Stimulated activated naive CD8-positive, alpha-beta T cell treated with anti-CD3 and anti-CD28 coated beads, Interleukin-15, Interleukin-2, amounts not matched to agents 100 ng/mL and 50 ng/mL, for 24 hours (primary cell): ENCODE results near the gene FRAT2.

Source experiments
- H3K27ac Mint-ChIP-seq: one replicate; pipeline ENCODE4 v1.8.0; 2021; ENCODE audit warnings: mild to moderate bottlenecking, mixed read lengths
- H3K27me3 Mint-ChIP-seq: one replicate; pipeline ENCODE4 v1.8.0; 2021; ENCODE audit warnings: mixed read lengths
- H3K36me3 Mint-ChIP-seq: one replicate; pipeline ENCODE4 v1.8.0; 2021; ENCODE audit warnings: low read depth, mixed read lengths
- H3K4me1 Mint-ChIP-seq: one replicate; pipeline ENCODE4 v1.8.0; 2021; ENCODE audit warnings: low read depth, mixed read lengths
- H3K4me3 Mint-ChIP-seq: one replicate; pipeline ENCODE4 v1.8.0; 2021; ENCODE audit warnings: mild to moderate bottlenecking, mixed read lengths
- H3K9me3 Mint-ChIP-seq: one replicate; pipeline ENCODE4 v1.8.0; 2021; ENCODE audit warnings: mixed read lengths

The FRAT2 gene

DNA sequence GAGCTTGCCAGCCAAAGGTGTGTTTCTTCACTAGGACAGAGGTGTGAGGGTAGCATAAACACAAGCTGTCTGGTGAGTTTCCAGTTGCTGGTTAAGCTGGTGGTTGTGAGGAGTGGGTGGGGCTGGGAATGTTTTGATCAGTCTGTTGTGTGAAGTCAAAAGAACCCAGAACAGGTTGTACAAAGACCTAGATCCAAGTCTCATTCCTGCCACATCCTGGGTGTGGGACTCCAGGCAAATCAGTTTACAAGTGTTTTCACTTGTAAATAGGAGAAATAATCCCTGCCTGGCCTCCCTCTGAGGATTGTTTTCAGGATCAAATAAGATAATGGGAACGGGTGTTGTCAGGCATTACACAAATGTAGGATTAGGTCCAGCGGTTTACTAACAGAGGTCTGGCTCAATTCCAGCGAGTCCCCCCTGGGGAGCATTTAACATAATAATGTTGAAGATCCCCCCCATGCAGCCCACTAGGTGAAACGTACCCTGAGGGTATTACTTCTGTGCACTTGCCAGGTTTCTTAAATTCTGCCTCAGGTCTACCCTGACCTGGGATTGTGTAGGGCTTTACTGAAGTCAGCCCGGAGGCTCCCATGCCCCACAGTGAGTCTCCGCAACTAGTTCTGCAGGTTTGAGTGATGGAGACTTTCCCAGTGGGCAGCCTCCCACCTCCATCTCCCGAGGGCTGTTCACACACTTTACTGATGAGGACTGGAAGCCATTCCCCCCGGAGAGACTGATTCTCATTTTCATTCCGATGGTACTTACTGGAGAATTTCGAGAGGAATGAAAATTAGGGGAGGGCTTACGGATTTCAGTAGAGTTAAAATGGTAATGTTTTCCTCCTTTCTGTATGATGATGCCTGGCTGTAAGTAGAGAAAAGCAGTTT lies 2.7 kb upstream of the FRAT2 start:
- Mint-ChIP-seq H3K4me1 (peaks cover 29% of the 10 kb centered on the region), H3K27me3 (no peaks in the 10 kb centered on the region), H3K36me3 (no peaks in the 10 kb centered on the region), H3K27ac (no peak overlapping the region), H3K4me3 (no peak overlapping the region), H3K9me3 (no peaks in the 10 kb centered on the region)

DNA sequence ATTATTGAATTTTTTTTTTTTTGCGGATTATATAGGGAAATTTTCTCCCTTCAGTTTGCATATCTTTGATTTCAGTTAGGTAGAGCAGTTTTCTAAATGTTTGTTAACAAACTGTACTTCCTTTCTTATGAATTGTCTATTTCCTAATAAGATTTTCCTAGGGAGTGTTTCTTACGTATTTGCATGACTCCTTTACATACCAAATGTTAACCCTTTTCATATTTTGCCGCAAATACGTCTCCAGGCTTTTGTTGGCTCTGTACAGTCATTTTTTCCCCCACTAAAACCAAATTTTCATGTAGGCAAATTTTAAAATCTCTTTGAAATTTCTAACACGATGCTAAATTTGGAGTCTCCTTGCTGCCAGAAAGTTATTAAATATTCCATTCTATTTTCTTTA lies 1.9 kb upstream of the FRAT2 start:
- peak overlapping the region; percentile 67 for H3K27ac Mint-ChIP-seq
- peaks cover 36% of the 10 kb centered on the region for H3K4me1 Mint-ChIP-seq
- H3K4me3 Mint-ChIP-seq, result peak overlapping the region; percentile 69
- H3K36me3 Mint-ChIP-seq, result no peaks in the 10 kb centered on the region
- H3K9me3 Mint-ChIP-seq, result no peaks in the 10 kb centered on the region
- no peaks in the 10 kb centered on the region for H3K27me3 Mint-ChIP-seq

DNA sequence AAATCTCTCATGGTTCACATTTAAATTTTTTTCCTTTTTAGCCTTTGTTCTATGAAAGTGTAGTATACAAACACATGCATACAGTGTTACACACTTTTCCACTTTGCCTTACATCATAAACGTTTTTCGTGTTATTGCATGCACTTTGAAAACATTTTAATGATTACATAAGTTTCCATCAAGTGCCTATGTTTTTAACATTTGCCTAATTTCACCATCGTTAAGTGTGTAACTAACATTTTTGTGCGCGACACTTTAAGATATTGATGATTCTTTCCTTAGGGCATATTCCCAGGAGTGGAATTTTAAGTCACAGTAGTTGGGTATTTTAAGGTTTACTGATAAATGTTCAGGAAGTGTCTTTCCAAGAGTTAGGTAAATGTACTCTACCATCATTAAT lies 1.5 kb upstream of the FRAT2 start:
- Mint-ChIP-seq H3K4me1 (peaks cover 40% of the 10 kb centered on the region), H3K9me3 (no peaks in the 10 kb centered on the region), H3K27ac (peak overlapping the region; percentile 67), H3K27me3 (no peaks in the 10 kb centered on the region), H3K36me3 (peaks cover 4% of the 10 kb centered on the region), H3K4me3 (peak overlapping the region; percentile 69)

DNA sequence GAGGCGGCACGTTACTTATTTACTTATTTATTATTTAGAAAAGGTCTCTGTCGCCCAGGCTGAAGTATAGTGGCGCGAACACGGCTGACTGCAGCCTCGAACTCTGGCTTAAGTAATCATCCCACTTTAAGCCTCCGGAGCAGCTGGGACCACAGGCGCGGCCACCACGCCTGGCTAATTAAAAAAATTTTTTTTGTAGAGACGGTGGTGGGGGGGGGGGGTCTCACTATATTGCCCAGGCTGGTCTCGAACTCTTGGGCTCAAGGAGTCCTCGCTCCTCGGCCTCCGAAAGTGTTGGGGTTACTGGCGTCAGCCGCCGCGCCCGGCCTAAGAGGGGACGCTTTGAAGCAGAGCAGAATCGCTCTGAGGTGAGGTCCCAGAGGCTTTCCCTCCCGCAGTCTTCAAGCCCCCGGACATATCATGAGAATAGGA lies 675 bp upstream of the FRAT2 start:
- no peaks in the 10 kb centered on the region for H3K27me3 Mint-ChIP-seq
- H3K27ac Mint-ChIP-seq, result no peak overlapping the region
- no peaks in the 10 kb centered on the region for H3K9me3 Mint-ChIP-seq
- H3K4me3 Mint-ChIP-seq, result no peak overlapping the region
- peaks cover 5% of the 10 kb centered on the region for H3K36me3 Mint-ChIP-seq
- peaks cover 43% of the 10 kb centered on the region for H3K4me1 Mint-ChIP-seq

GRCh38 chr10:97333601-97334369 lies 744 bp downstream of the FRAT2 start:
- H3K4me1 Mint-ChIP-seq, result peaks cover 55% of the 10 kb centered on the region

GRCh38 chr10:97333351-97333600 lies 1.3 kb downstream of the FRAT2 start:
- Mint-ChIP-seq H3K9me3 (no peaks in the 10 kb centered on the region), H3K27me3 (no peaks in the 10 kb centered on the region), H3K4me1 (peaks cover 61% of the 10 kb centered on the region), H3K36me3 (peaks cover 9% of the 10 kb centered on the region), H3K4me3 (peak overlapping the region; percentile 89), H3K27ac (peak overlapping the region; percentile 85)

More at GRCh38 chr10:97333601-97334369, 744 bp downstream of the FRAT2 start:
- Mint-ChIP-seq H3K36me3 (peaks cover 9% of the 10 kb centered on the region), H3K27ac (peak overlapping the region; percentile 85), H3K27me3 (no peaks in the 10 kb centered on the region), H3K9me3 (no peaks in the 10 kb centered on the region), H3K4me3 (peak overlapping the region; percentile 89)

GRCh38 chr10:97332591-97333350 lies 1.8 kb downstream of the FRAT2 start:
- Mint-ChIP-seq H3K36me3 (peaks cover 9% of the 10 kb centered on the region), H3K4me3 (peak overlapping the region; percentile 89), H3K9me3 (no peaks in the 10 kb centered on the region), H3K27me3 (no peaks in the 10 kb centered on the region), H3K27ac (peak overlapping the region; percentile 85), H3K4me1 (peaks cover 66% of the 10 kb centered on the region)

DNA sequence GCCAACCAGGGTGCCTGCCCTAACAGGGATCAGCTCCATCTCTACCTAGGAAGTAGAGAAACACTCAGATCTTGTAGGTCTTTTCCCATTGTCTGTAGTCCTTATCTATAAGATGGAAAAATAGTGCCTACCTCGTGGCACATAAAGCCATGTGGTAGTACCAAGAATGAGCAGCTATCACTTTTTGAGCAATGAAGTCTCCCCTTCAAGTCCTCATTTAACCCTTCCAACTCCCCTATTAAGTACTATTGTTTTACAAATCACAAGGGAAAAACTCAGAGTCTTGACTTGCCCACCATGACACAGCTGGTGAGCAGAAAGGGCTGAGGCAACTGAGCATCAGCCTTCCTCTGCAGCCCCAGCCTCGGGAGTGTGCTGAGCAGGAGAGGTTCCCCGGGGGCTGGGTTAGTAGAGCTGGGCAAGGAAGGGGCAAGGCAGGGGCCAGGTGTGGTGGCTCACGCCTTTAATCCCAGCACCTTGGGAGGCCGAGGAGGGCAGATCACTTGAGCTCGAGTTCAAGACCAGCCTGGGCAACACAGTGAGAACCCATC lies 3.3 kb downstream of the FRAT2 start:
- Mint-ChIP-seq H3K4me1 (peaks cover 73% of the 10 kb centered on the region), H3K9me3 (no peaks in the 10 kb centered on the region), H3K36me3 (peaks cover 9% of the 10 kb centered on the region), H3K4me3 (peak overlapping the region; percentile 89), H3K27ac (no peak overlapping the region), H3K27me3 (no peaks in the 10 kb centered on the region)

DNA sequence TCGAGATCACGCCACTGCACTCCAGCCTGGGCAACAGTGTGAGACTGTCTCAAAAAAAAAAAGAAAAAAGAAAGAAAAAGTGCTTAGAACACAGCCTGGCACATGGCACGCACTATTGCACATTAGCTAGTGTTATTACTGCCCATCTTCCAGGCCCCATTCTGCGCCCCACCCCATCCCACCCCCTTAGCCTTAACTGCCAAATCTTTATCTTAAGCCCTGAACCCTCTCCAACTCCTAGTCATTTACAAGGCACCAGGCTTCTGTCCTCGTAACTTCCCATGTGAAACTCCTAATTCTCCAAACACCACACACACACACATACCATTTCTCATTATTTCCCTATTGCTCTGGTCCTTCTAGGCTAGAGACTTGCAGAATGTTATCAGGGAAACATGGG lies 4.8 kb downstream of the FRAT2 start:
- H3K4me3 Mint-ChIP-seq, result no peak overlapping the region
- H3K27me3 Mint-ChIP-seq, result no peaks in the 10 kb centered on the region
- H3K27ac Mint-ChIP-seq, result peak overlapping the region; percentile 12
- peaks cover 9% of the 10 kb centered on the region for H3K36me3 Mint-ChIP-seq
- no peaks in the 10 kb centered on the region for H3K9me3 Mint-ChIP-seq
- peaks cover 65% of the 10 kb centered on the region for H3K4me1 Mint-ChIP-seq

- Mint-ChIP-seq H3K4me3 (no peak overlapping the region), H3K27ac (peak overlapping the region; percentile 9), H3K27me3 (no peaks in the 10 kb centered on the region), H3K9me3 (no peaks in the 10 kb centered on the region), H3K4me1 (peaks cover 65% of the 10 kb centered on the region), H3K36me3 (peaks cover 9% of the 10 kb centered on the region)
These were observed 5.7 kb downstream of the FRAT2 start for GRCh38 chr10:97328646-97329453.

DNA sequence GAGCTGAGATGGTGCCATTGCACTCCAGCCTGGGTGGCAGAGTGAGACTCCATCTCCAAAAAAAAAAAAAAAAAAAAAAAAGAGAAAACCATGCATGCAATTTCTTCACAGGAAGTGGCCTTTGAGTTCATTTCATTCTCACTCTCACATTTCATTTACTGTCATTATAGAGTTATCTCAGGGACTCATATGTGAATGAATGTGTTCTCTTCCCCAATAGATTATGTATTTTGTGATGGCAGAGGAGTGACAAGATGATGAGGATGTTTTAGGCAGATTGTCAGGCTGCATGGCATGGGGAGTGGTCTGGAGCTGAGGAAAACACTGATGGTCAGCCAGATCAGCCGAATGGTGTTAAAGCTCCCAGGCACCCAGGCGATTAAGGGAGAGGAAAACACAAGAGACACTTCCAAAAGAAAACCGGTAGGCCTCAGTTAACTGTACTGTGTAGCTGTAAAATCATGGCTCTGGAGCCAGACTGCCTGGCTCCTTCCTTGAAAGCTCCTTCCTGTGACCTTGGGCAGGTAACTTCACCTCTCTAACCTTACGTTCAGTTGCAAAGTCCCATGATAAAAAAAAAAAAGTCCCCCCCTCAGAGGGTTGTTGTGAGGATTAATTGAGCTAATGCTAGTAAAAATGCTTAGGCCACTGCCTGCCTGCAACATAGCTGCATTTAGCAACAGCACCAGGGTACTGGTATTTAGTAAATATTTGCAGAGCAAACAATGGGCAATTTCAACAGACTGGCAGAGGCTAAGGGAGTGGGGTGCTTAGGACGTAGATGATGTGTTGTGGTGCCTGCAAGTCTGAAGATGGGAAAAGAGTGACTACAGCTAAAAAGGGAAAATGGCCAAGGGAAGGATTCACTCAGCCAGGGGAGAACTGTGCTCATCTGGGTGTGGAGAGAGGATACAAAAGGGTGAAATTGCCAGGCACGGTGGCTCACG lies 6.9 kb downstream of the FRAT2 start:
- H3K27ac Mint-ChIP-seq, result peak overlapping the region; percentile 51
- no peaks in the 10 kb centered on the region for H3K9me3 Mint-ChIP-seq
- no peaks in the 10 kb centered on the region for H3K27me3 Mint-ChIP-seq
- H3K4me3 Mint-ChIP-seq, result no peak overlapping the region
- peaks cover 9% of the 10 kb centered on the region for H3K36me3 Mint-ChIP-seq
- H3K4me1 Mint-ChIP-seq, result peaks cover 57% of the 10 kb centered on the region

DNA sequence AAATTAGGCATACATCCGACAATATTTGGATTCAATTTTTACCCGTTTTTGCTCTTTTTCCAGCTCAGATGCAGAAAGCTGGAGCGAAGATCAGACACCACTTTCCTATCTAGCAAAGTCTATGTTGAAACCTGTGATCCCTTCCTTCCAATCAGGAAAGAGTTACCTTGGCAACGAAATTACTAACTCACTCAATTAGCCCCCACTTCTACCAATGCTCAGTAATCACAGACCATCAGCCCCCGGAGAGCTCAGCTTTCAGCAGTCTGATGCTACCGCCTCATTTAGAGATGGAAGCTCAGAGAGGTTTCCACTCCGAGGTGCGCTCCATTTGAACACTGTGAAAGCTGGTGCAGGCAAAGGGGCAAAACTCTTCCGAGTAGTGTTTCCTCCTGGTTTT lies 8.8 kb downstream of the FRAT2 start:
- no peaks in the 10 kb centered on the region for H3K27me3 Mint-ChIP-seq
- no peak overlapping the region for H3K4me3 Mint-ChIP-seq
- no peaks in the 10 kb centered on the region for H3K9me3 Mint-ChIP-seq
- H3K36me3 Mint-ChIP-seq, result peaks cover 6% of the 10 kb centered on the region
- H3K4me1 Mint-ChIP-seq, result peaks cover 54% of the 10 kb centered on the region
- H3K27ac Mint-ChIP-seq, result no peak overlapping the region

DNA sequence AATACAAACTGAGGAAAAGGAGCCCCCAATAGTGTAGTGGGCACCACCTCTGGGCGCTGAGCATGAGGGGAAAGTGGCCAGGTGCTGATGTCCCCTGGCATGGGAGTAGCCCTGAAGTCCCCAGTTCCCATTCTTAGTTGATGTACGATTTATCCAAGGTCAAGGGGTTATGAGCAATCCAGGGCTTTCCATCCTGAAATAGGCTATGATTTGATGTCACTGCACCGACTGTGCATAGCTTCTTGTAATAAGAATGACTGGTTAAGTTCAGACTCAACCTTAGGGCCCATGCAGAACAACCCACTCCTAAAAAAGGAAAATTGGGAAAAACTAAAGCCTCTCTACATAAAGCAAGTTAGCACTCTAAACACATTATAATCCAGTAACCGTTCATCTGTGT lies 11.0 kb downstream of the FRAT2 start:
- Mint-ChIP-seq H3K4me3 (no peak overlapping the region), H3K9me3 (no peaks in the 10 kb centered on the region), H3K36me3 (no peaks in the 10 kb centered on the region), H3K27ac (no peak overlapping the region), H3K27me3 (no peaks in the 10 kb centered on the region), H3K4me1 (peaks cover 50% of the 10 kb centered on the region)
